Caco-2 (cell line): ENCODE data around the gene PLS1. TPM values are rescaled to one million over a fixed set of nuclear protein-coding genes. Genes with fewer than 3 reads are reported as not detected.
"Not testable (repeated sequence)": the region's sequence is repeated elsewhere in the genome, so short reads cannot be mapped to it uniquely, and the experiment has no call there.

ENCODE experiments used
- BruUV-seq: library from RNA; stranded (reverse); fragments of 400-500 nt; replicated peaks from 2 replicates; lab custom pipeline; 2021; lab: Mats Ljungman, UMichigan
- CTCF ChIA-PET: fragments of 300-600 bp; sonication (Branson Sonifier 250); formaldehyde crosslinking; loops from one replicate; lab custom pipeline; 2022; ENCODE audit warnings: antibody characterized with exemption; lab: Charles Lee
- POLR2A ChIA-PET: fragments of 300-600 bp; sonication (Branson Sonifier 250); formaldehyde crosslinking; loops from one replicate; lab custom pipeline; 2022; ENCODE audit warnings: antibody characterized with exemption; lab: Charles Lee
- DNase-seq, 2 experiments: peaks; one replicate each; pipeline versions ENCODE4 v3.0.0 to v3.0.0-alpha.2; 2020 to 2022
- H3K27me3 ChIP-seq: replicated peaks from 2 replicates; pipeline ENCODE4 v1.6.0; 2011; ENCODE audit warnings: low read length; ENCODE audit not compliant: control insufficient read depth, insufficient read depth
- H3K36me3 ChIP-seq: 2 replicates; pipeline ENCODE4 v1.5.1; 2011; ENCODE audit warnings: low read length; ENCODE audit not compliant: control insufficient read depth, insufficient read depth
- H3K4me1 ChIP-seq: fragments of 250-450 bp; sonication (Bioruptor Pico); 2 replicates; pipeline ENCODE4 v1.5.1; 2020; ENCODE audit warnings: mild to moderate bottlenecking
- H3K4me3 ChIP-seq: 2 replicates; pipeline ENCODE4 v1.5.1; 2011; ENCODE audit warnings: low read depth, mild to moderate bottlenecking, control low read depth, low read length
- H3K9me3 ChIP-seq: fragments of 250-450 bp; sonication (Bioruptor Pico); 2 replicates; pipeline ENCODE4 v1.5.1; 2020; ENCODE audit warnings: mild to moderate bottlenecking, moderate library complexity
- H3K27ac Mint-ChIP-seq: one replicate; pipeline ENCODE4 v1.8.0; 2022; ENCODE audit warnings: mixed read lengths; ENCODE audit not compliant: unreplicated experiment
- H3K27me3 Mint-ChIP-seq: one replicate; pipeline ENCODE4 v1.8.0; 2022; ENCODE audit warnings: mixed read lengths; ENCODE audit not compliant: insufficient read depth, unreplicated experiment
- H3K36me3 Mint-ChIP-seq: one replicate; pipeline ENCODE4 v1.8.0; 2022; ENCODE audit warnings: mild to moderate bottlenecking, mixed read lengths; ENCODE audit not compliant: insufficient read depth, unreplicated experiment
- H3K4me1 Mint-ChIP-seq: one replicate; pipeline ENCODE4 v1.8.0; 2022; ENCODE audit warnings: low read depth, mixed read lengths; ENCODE audit not compliant: unreplicated experiment
- H3K4me3 Mint-ChIP-seq: one replicate; pipeline ENCODE4 v1.8.0; 2022; ENCODE audit warnings: mild to moderate bottlenecking, moderate library complexity, mixed read lengths; ENCODE audit not compliant: unreplicated experiment
- H3K9me3 Mint-ChIP-seq: one replicate; pipeline ENCODE4 v1.8.0; 2022; ENCODE audit warnings: mixed read lengths; ENCODE audit not compliant: unreplicated experiment
- intact Hi-C: fragments of 100-400 bp; cut with micrococcal nuclease; formaldehyde crosslinking; loops from one replicate; pipeline ENCODE4 v1.10.0; 2022; ENCODE audit not compliant: unreplicated experiment
- total RNA-seq: library from RNA; stranded (reverse); gene quantifications from 2 replicates; pipeline ENCODE4 v1.2.3, GENCODE V29; 2022
- TF ChIP-seq, protein P1 (sequence below), 2 experiments: fragments of 200-600 bp in 1 of 2; IDR thresholded peaks; 1 replicate in 1 of 2; 2 replicates in 1 of 2; pipeline versions ENCODE4 v1.5.1 to v1.8.0; 2011 to 2022; ENCODE audit warnings: antibody characterized with exemption in 1 of 2, control low read depth in 1 of 2, inconsistent platforms in 1 of 2, low read depth in 1 of 2, low read length in 1 of 2, mild to moderate bottlenecking in 1 of 2, moderate library complexity in 1 of 2; ENCODE audit not compliant: insufficient read depth in 1 of 2, severe bottlenecking in 1 of 2, unreplicated experiment in 1 of 2

The PLS1 gene
- total RNA-seq, 1 experiment from 2014 or later: 19.2 TPM

DNA sequence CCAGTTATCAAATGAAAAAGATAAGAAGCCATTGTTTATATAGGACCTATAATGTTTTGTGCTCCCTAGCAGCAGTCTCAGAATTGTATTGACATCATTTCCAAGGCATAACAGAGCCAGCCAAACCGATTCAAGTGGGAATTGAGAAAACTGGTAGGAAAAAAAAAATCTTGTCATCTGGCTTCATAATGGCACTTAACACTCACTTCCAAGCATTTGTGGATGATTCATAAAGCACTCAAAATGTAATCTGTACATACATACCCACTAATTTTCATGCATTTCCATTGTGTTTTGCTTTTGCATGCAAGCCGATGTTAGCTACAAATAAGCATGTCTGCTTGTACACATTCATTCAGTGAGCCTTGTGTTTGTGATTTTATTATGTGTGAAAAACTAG is 109.0 kb downstream of the PLS1 start:
- H3K4me3 ChIP-seq: no peak overlapping the region
- Mint-ChIP-seq H3K27me3 (no peaks in the 10 kb centered on the region), H3K4me3 (no peak overlapping the region), H3K36me3 (peaks cover 4% of the 10 kb centered on the region), H3K4me1 (no peaks in the 10 kb centered on the region), H3K9me3 (no peaks in the 10 kb centered on the region), H3K27ac (no peak overlapping the region)
- no peaks in the 10 kb centered on the region for H3K36me3 ChIP-seq
- no peak for DNase-seq
- H3K27me3 ChIP-seq: no peaks in the 10 kb centered on the region
- POLR2A ChIA-PET: no interaction called here
- TF ChIP-seq, protein P1, sequence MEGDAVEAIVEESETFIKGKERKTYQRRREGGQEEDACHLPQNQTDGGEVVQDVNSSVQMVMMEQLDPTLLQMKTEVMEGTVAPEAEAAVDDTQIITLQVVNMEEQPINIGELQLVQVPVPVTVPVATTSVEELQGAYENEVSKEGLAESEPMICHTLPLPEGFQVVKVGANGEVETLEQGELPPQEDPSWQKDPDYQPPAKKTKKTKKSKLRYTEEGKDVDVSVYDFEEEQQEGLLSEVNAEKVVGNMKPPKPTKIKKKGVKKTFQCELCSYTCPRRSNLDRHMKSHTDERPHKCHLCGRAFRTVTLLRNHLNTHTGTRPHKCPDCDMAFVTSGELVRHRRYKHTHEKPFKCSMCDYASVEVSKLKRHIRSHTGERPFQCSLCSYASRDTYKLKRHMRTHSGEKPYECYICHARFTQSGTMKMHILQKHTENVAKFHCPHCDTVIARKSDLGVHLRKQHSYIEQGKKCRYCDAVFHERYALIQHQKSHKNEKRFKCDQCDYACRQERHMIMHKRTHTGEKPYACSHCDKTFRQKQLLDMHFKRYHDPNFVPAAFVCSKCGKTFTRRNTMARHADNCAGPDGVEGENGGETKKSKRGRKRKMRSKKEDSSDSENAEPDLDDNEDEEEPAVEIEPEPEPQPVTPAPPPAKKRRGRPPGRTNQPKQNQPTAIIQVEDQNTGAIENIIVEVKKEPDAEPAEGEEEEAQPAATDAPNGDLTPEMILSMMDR (IDR thresholded peaks at IDR 0.05; ENCODE audit: insufficient read depth in 1 of 2, low read depth in 1 of 2, low read length in 1 of 2, severe bottlenecking in 1 of 2, unreplicated experiment in 1 of 2): no peak
- intact Hi-C loops: no loop called here
- no peaks in the 10 kb centered on the region for H3K9me3 ChIP-seq
- H3K4me1 ChIP-seq: no peaks in the 10 kb centered on the region
- BruUV-seq: no TSS peak
- CTCF ChIA-PET: no interaction called here

DNA sequence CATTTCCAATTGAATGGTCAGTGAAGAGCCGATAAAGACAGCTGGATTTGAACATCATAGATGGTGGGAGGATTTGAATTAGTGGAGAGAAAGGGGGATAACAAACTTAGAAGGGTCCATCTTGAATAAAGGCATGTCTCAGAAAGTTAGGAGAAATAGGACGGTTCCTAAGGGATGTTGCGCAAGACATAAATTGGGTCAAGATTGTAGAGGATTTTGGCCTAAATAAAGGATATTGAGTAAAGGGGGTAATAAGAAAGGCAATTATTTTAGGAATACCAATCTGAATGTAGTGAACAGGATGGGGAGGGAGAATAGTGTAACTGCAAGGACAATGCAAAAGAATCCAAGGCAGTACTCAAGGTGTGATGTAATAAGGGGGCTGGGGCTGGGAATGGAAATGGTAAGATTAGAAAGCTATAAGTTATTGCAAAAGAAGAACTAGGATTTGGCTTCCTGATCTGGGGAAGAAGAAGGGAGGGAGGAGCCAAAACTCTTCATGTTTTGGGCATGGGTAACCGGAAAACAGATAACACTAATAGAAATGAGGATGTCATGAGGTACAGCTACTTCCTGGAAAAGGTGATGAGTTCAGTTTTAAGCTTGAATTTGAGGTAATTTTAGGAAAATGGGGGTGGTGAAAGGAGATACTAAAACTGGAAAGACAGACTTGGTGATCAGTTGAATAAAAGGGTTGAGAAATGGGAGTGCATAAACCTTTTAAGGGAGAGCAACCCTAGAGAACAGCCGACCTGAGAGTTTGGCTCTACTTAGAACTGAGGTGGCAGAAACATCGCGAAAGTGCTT is 110.3 kb downstream of the PLS1 start:
- POLR2A ChIA-PET: no interaction called here
- no peaks in the 10 kb centered on the region for H3K36me3 ChIP-seq

DNA sequence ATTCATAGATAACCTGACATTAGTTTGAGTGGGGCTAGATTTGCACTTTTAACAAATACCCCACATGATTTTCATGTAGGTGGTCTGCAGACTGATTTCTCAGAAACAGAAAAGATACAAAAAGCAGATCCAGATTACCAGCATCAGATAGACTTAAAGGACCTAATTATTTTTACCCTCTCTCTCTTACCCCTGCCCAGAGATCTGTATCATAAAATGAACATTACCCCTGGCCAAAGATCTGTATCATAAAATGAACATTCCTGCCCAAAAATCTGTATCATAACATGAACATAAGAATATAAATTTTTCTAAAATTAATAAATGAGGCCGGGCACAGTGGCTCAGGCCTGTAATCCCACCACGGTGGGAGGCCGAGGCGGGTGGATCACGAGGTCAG is 113.0 kb downstream of the PLS1 start:
- H3K27ac Mint-ChIP-seq: no peak overlapping the region
- intact Hi-C loops: no loop called here
- H3K4me1 Mint-ChIP-seq: no peaks in the 10 kb centered on the region
- Histone ChIP-seq H3K4me3 (no peak overlapping the region), H3K27me3 (no peaks in the 10 kb centered on the region), H3K36me3 (no peaks in the 10 kb centered on the region), H3K9me3 (no peaks in the 10 kb centered on the region), H3K4me1 (no peaks in the 10 kb centered on the region)
- no peaks in the 10 kb centered on the region for H3K27me3 Mint-ChIP-seq
- BruUV-seq: no TSS peak
- ChIA-PET POLR2A (no interaction called here), CTCF (no interaction called here)
- no peak overlapping the region for H3K4me3 Mint-ChIP-seq
- no peak for DNase-seq
- no peaks in the 10 kb centered on the region for H3K9me3 Mint-ChIP-seq
- peaks cover 4% of the 10 kb centered on the region for H3K36me3 Mint-ChIP-seq
- TF ChIP-seq, protein P1 (IDR thresholded peaks at IDR 0.05; ENCODE audit: insufficient read depth in 1 of 2, low read depth in 1 of 2, low read length in 1 of 2, severe bottlenecking in 1 of 2, unreplicated experiment in 1 of 2): no peak

More for the DNA sequence above, 110.3 kb downstream of the PLS1 start:
- CTCF ChIA-PET: no interaction called here
- H3K4me3 ChIP-seq: no peak overlapping the region
- H3K27me3 Mint-ChIP-seq: no peaks in the 10 kb centered on the region
- H3K27me3 ChIP-seq: no peaks in the 10 kb centered on the region
- H3K4me3 Mint-ChIP-seq: no peak overlapping the region
- TF ChIP-seq, protein P1 (IDR thresholded peaks at IDR 0.05; ENCODE audit: insufficient read depth in 1 of 2, low read depth in 1 of 2, low read length in 1 of 2, severe bottlenecking in 1 of 2, unreplicated experiment in 1 of 2): no peak
- H3K9me3 ChIP-seq: no peaks in the 10 kb centered on the region
- H3K27ac Mint-ChIP-seq: no peak overlapping the region
- DNase-seq: no peak
- BruUV-seq: no TSS peak
- no peaks in the 10 kb centered on the region for H3K9me3 Mint-ChIP-seq
- H3K4me1 Mint-ChIP-seq: no peaks in the 10 kb centered on the region
- intact Hi-C loops: no loop called here
- no peaks in the 10 kb centered on the region for H3K4me1 ChIP-seq
- H3K36me3 Mint-ChIP-seq: peaks cover 4% of the 10 kb centered on the region

DNA sequence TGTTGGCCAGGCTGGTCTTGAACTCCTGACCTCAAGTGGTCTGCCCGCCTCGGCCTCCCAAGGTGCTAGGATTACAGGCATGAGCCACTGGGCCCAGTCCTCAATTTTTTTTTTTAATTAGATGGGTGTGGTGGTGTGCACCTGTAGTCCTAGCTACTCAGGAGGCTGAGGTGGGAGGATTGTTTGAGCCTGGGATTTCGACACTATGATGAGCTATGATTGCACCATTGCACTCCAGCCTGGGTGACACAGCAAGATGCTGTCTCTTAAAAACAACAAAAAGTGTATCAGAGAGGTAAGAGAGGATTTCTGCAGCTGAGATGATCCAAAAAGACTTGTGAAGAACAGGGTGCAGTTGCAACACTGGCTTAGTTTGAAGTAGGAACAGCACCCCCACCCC is 118.7 kb downstream of the PLS1 start:
- H3K27me3 ChIP-seq, DNase-seq, CTCF ChIA-PET, H3K36me3 ChIP-seq, H3K9me3 ChIP-seq, POLR2A ChIA-PET, H3K4me1 ChIP-seq, H3K4me3 ChIP-seq, H3K4me3 Mint-ChIP-seq, BruUV-seq, H3K27ac Mint-ChIP-seq, H3K27me3 Mint-ChIP-seq, H3K36me3 Mint-ChIP-seq, intact Hi-C loops, H3K4me1 Mint-ChIP-seq, H3K9me3 Mint-ChIP-seq: not testable (repeated sequence)
